ENCODE measurements around the gene RAB3GAP2.

- TF ChIP-seq POLR2A (IDR thresholded peaks at IDR 0.05) (no peak), CTCF (IDR thresholded peaks at IDR 0.05) (no peak)
These were observed 21.6 kb downstream of the RAB3GAP2 start for GRCh38 chr1:220250681-220251080.

All from esophagus squamous epithelium (tissue), 4 donors.